Transverse colon (tissue), 3 donors: Measurements from ENCODE around the gene CALN1.

Experiments
- CTCF ChIP-seq, 5 experiments: fragments of 200-600 bp in 3 of 5; fragments of 450-650 bp in 2 of 5; sonication (generic) in 3 of 5; IDR thresholded peaks; 1 replicate in 2 of 5; 2 replicates in 3 of 5; pipeline ENCODE4 v1.5.1; 2016 to 2017; ENCODE audit warnings: antibody characterized with exemption in 5 of 5, inconsistent platforms in 3 of 5, mild to moderate bottlenecking in 2 of 5, moderate library complexity in 1 of 5
- POLR2A ChIP-seq: fragments of 450-650 bp; IDR thresholded peaks from one replicate; pipeline ENCODE4 v1.6.1; 2016; ENCODE audit warnings: antibody characterized with exemption, mild to moderate bottlenecking, moderate library complexity

GRCh38 chr7:71731740-71732139 is 680.4 kb downstream of the CALN1 start:
- no peak for TF ChIP-seq CTCF (IDR thresholded peaks at IDR 0.05)
- TF ChIP-seq POLR2A = no peak
